Measurements from ENCODE around the gene AKAP9.
"Not testable (repeated sequence)": the region's sequence is repeated elsewhere in the genome, so short reads cannot be mapped to it uniquely, and the experiment has no call there.

Gene AKAP9

GRCh38 chr7:92020636-92021035 is 80.0 kb downstream of the AKAP9 start:
- no peak for DNase-seq

- no peak for DNase-seq
Measured at GRCh38 chr7:92025260-92025659, 84.6 kb downstream of the AKAP9 start.

- DNase-seq: not testable (repeated sequence)
Measured at GRCh38 chr7:92026635-92027034, 86.0 kb downstream of the AKAP9 start.

- not testable (repeated sequence) for DNase-seq
Measured at GRCh38 chr7:92027128-92027527, 86.5 kb downstream of the AKAP9 start.

GRCh38 chr7:92028226-92028625 is 87.6 kb downstream of the AKAP9 start:
- no peak for DNase-seq

- DNase-seq: no peak
Measured at GRCh38 chr7:92028686-92029085, 88.0 kb downstream of the AKAP9 start.

GRCh38 chr7:92034116-92034515 is 93.5 kb downstream of the AKAP9 start:
- DNase-seq: no peak

- DNase-seq: no peak
Measured at GRCh38 chr7:92035576-92035975, 94.9 kb downstream of the AKAP9 start.

- DNase-seq: no peak
Measured at GRCh38 chr7:92039900-92040299, 99.2 kb downstream of the AKAP9 start.

GRCh38 chr7:92042056-92042737 is 101.5 kb downstream of the AKAP9 start:
- no peak for DNase-seq

GRCh38 chr7:92043098-92043497 is 102.4 kb downstream of the AKAP9 start:
- no peak for DNase-seq

- no peak for DNase-seq
Measured at GRCh38 chr7:92043637-92044036, 103.0 kb downstream of the AKAP9 start.

- DNase-seq: no peak
Measured at GRCh38 chr7:92044148-92044547, 103.5 kb downstream of the AKAP9 start.

GRCh38 chr7:92044940-92045339 is 104.3 kb downstream of the AKAP9 start:
- no peak for DNase-seq

- DNase-seq: no peak
Measured at GRCh38 chr7:92051655-92052054, 111.0 kb downstream of the AKAP9 start.

GRCh38 chr7:92052159-92052558 is 111.5 kb downstream of the AKAP9 start:
- no peak for DNase-seq

- no peak for DNase-seq
Measured at GRCh38 chr7:92052684-92053083, 112.0 kb downstream of the AKAP9 start.

GRCh38 chr7:92053312-92053711 is 112.7 kb downstream of the AKAP9 start:
- DNase-seq: no peak

GRCh38 chr7:92056286-92056685 is 115.6 kb downstream of the AKAP9 start:
- DNase-seq: no peak

- peak; percentile 14 for DNase-seq
Measured at GRCh38 chr7:92057375-92057774, 116.7 kb downstream of the AKAP9 start.

GRCh38 chr7:92058040-92058439 is 117.4 kb downstream of the AKAP9 start:
- DNase-seq: no peak

GRCh38 chr7:92058899-92059298 is 118.2 kb downstream of the AKAP9 start:
- no peak for DNase-seq

GRCh38 chr7:92061154-92061553 is 120.5 kb downstream of the AKAP9 start:
- DNase-seq: no peak

GRCh38 chr7:92064438-92065029 is 123.9 kb downstream of the AKAP9 start:
- DNase-seq: no peak

- DNase-seq: no peak
Measured at GRCh38 chr7:92071032-92071431, 130.4 kb downstream of the AKAP9 start.

All from midbrain (tissue), 1 donor.